AG08395 (cell line): ENCODE data around the gene SAPCD1.

Source experiments
- DNase-seq: peaks from one replicate; pipeline ENCODE4 v3.0.0; 2012; ENCODE audit warnings: mixed read lengths, low spot score

SAPCD1 gene

GRCh38 chr6:31778193-31778592 is 15.7 kb downstream of the SAPCD1 start:
- no peak for DNase-seq

GRCh38 chr6:31778999-31779885 is 16.8 kb downstream of the SAPCD1 start:
- DNase-seq = no peak

GRCh38 chr6:31779908-31780307 is 17.5 kb downstream of the SAPCD1 start:
- no peak for DNase-seq

- no peak for DNase-seq
Observed at GRCh38 chr6:31780507-31781243, 18.2 kb downstream of the SAPCD1 start.

DNA sequence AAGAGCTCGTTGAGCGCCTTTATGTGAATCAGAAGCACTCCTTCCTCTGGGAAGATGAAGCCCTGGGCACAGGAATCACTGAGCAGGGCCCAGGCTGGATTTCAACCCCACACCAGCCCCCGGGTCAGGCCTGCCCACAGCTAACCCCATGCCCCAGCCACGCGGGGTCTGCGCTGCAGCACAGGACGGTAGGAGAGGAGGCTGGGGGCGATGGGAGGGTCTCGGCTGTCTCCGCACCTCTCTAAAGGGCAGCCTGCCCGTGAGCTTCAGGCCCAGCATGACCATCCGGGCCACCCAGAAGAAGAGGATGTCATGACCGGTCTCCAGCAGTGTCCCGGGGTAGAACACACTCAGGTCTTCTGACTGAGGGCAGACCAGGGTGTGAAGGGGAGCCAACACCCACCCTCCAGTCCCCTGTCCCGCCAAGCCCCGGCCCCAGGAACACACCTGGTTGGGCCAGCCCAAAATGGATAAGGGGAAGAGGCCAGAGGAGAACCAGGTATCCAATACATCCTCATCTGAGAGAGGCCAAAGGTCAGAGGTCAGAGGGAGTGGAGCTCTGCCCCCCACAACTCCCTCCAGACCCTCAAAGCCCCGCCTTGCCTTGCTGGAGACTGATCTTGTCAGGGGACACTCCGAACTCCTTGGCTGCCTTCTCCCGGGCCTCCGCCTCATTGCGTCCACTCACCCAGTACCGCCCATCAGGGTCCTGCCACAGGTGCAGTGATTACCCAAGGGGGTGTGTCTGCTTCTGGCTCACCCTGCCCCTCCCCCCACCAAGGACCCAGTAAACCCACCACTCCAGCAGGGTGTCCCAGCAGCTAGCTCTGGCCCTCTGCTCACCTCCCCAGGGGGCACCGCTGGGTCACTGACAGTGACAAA is 19.0 kb downstream of the SAPCD1 start:
- no peak for DNase-seq

DNA sequence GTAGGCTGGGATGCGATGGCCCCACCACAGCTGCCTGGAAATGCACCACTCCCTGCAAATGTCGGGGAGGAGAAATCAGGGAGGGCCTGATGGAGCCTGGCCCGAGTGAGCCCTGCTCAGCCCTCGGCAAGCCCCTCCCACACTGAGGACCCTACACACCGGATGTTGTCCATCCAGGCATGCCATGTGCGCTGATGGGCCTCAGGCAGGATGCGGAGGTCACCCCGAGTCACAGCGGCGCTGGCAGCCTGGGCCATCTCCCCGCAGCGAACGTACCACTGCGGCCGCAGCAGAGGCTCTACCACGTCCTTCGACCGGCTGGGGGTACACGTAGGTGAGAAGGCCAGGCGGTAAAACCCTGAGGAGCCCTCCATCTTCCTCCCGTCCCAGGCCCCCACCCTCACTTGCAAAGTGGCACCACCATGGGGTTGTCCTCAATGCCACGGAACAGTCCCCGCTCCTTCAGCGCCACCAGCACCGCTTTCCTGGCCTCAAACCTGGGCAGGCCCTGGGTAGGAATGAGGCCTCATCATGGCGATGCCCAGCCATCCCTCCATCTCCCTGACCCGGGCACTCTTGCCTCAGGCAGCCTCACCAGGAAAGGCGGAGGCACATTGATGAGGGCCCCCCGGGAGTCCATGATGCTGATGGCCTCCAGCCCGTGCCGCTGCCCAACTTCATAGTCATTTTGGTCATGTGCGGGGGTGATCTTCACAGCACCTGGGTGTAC is 19.8 kb downstream of the SAPCD1 start:
- no peak for DNase-seq

- DNase-seq = no peak
Observed at GRCh38 chr6:31784098-31784925, 21.9 kb downstream of the SAPCD1 start.

DNA sequence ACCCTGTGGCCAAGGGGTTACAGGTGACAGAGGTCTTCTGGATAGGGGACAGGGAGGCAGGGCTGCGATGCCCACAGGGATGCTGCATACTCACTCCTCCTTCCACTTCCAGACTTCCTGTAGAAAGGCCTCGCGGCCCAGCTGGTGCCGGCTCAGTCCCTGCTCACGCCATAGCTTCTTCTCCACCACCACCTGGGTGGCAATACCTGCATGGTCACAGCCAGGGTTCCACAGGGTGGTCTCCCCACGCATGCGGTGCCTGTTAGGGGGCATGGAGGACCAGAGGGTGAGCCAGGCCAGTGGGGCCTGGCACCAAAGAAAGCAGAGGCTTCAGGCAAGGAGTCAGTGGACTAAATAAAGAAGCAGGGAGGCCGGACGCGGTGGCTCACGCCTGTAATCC is 23.0 kb downstream of the SAPCD1 start:
- DNase-seq = no peak

DNA sequence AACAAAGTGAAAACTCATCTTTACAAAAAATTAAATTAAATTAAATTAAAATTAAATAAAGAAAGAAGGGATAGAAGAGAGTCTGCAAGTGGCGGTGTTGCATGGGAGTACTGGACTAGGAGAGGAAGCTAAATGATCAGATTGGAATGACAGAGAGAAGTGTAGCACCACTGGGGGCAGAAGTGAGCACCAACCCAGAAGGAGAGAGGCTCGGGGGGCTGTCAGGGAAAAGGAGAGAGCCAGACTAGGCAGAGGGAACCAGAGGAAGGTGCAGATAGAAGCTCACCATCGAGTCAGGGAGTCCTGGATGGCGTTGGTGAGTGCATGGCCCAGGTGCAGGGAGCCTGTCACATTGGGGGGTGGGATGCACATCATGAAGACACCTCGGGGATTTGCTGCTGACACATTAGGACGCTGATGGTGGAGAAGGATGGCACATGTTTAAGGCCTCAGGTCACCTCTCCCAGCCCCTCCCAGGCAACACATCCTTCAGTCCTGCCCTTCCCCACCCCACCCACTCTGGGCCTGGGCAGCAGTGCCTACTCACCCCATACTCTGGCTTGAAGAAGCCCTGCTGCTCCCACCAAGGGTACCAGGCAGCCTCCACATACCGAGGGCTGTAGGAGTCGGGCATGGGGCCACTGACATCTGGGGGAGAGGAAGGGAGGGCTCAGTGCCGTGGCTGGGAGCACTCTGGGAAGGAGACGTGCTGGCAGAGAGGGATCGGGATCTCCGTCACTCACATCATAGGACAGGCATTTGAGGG is 29.1 kb downstream of the SAPCD1 start:
- peak; percentile 82 for DNase-seq

GRCh38 chr6:31792090-31792374 is 29.6 kb downstream of the SAPCD1 start:
- no peak for DNase-seq

DNA sequence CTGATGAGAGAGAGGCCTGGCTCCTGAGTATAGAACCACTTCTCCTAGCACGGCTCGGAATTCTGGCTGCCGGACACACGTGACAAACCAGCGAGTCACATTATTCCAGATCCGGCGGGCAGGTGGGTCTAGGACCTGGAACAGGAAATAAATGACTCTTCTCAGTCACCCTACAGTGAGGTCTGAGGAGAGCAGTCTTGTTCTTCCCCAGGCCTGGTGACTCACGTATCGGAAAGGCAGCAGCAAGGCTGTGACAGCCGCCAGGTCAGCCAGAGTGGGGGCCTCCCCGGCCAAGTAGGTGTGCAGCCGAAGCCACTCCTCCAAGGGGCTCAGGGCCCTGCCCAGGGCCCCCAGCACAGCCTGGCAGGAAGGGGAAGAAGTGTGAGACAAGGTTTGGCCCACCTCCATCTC is 30.3 kb downstream of the SAPCD1 start:
- peak; percentile 1 for DNase-seq

- peak; percentile 1 for DNase-seq
Observed at GRCh38 chr6:31793927-31794245, 31.4 kb downstream of the SAPCD1 start.

DNA sequence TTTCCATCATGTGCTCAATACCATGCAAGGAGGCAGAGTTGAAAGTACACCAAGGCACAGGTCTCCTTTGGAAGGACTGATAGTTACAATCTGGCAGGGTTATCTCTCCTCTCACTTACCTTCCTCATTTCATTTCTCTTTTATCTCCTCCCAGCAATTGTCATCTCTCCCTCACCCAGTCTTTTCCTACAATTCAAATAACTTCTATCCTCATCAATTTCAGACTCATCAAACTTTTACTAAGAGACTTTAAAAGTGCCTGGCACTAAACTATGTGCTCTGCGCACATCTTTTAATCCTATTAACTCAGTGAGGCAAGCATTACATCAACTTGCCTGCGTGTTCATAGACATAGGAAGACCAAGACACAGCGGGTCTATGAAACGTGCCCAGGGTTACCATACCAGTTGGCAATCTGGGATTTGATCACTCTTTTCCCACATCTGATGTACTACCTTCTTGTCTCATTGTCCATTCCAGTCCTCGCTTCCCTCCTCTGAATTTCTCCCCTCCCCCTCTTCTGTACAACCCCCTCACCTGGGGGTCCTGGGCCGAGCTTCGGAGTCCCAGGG is 31.9 kb downstream of the SAPCD1 start:
- peak; percentile 26 for DNase-seq

- DNase-seq = no peak
Observed at GRCh38 chr6:31794866-31795615, 32.6 kb downstream of the SAPCD1 start.

DNA sequence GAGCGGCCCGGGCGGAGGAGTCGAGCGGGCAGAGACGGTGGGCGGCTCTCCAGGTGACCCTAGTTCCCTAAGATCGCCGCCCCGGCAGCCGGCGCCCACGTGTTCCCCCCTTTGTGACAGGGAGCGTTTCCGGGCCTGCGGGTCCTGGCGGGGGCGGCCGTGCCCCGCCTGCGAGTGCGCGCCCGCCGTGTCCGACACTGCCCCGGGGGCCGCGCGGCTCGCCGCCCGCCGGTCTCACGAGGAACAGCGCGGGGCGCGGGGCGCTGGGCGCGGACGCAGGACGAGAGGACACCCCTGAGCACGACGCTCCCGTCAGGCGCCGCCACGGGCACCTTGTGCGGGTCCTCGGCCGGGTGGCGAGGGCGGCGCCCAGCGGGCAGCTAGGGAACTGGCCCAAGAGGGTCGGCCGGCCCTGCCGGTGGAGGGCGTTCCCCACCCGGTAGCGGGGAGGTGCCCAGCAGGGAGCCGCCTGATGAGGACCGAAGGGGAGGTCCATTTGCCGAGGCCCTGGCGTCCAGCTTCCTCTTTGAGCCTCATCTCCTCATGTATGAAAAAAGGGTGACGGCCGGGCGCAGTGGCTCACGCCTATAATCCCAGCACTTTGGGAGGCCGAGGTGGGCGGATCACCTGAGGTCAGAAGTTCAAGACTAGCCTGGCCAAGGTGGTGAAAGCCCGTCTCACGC is 33.3 kb downstream of the SAPCD1 start, which contains the start of gene VARS1:
Gene VARS1 (minus strand): TSS at position 137 of the 683 bp plus-strand sequence. CDS start 535 bp downstream, outside the sequence.
- DNase-seq = peak; percentile 98

- DNase-seq = no peak
Observed at GRCh38 chr6:31796993-31797385, 34.5 kb downstream of the SAPCD1 start.

DNA sequence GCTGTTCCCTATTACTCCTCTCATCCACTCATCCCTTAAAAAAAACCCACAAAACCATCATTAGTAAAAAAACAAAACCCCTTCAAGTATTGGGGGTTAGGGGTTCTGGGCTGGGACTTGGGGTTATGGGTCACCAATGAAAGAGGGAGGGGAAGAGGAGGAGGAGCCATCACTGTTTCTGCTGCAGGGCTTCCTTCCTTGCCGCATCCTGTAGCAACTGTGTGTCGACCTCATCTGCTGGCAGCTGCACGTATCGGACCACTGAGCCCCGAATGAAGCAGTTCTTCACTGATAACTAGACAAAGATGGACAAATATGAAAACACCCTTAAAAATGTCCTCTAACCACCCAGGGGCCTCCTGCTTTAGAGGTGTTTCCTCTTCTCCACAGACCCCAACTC is 35.1 kb downstream of the SAPCD1 start:
- no peak for DNase-seq

- no peak for DNase-seq
Observed at GRCh38 chr6:31799781-31800180, 37.3 kb downstream of the SAPCD1 start.
